Uterus (tissue), 2 donors: ENCODE results near the gene PAM.

Experiments used
- CTCF ChIP-seq, 4 experiments: fragments of 200-600 bp in 2 of 4; fragments of 450-650 bp in 2 of 4; sonication (generic) in 2 of 4; IDR thresholded peaks; one replicate each; pipeline ENCODE4 v1.5.1; 2016 to 2019; ENCODE audit warnings: antibody characterized with exemption in 4 of 4, mild to moderate bottlenecking in 2 of 4, moderate library complexity in 1 of 4
- POLR2A ChIP-seq, 2 donors: fragments of 450-650 bp; IDR thresholded peaks; one replicate each; pipeline ENCODE4 v1.6.1; 2016; ENCODE audit warnings: antibody characterized with exemption in 2 of 2, mild to moderate bottlenecking in 1 of 2, moderate library complexity in 1 of 2

DNA sequence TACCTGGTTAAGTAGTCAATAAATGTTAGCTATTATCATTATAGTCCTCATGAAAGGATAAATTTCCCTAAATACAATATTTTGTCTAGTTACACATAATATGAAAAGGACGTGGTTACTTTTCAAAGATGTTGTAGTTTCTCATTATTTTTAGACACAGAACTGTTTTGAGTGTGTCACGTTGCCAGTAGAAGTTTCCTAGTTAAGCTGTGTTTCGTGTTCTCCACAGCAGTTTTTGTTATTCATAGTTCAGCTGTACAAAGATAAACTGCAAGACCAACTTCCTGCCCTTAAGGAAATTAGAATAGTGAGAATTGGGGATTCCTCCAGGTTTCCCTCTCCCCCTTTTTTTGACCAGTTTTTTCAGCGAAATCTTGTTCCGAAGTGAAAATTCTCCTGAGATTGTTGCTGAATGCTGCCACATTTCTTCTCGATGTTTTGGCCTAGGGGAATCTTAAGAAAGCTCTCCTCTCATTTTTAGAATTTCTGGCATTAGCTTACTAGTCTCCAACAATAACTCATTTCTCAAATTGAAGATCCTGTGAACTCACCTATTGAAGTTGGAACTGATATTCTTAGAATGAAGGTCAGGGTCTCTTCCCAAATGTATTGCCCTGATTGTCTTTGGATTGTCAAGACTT lies 176.1 kb downstream of the PAM start:
- no peak for TF ChIP-seq CTCF (IDR thresholded peaks at IDR 0.05)
- no peak for TF ChIP-seq POLR2A (IDR thresholded peaks at IDR 0.05)
